Activated CD4-positive, CD25-positive, alpha-beta regulatory T cell treated with anti-CD3 and anti-CD28 coated beads, Interleukin-2, amount 50 U/mL, for 16 hours (primary cell): Measurements from ENCODE around the gene TRABD2A.
"Not testable (repeated sequence)": the region's sequence is repeated elsewhere in the genome, so short reads cannot be mapped to it uniquely, and the experiment has no call there.

ENCODE experiments used
- DNase-seq: peaks from one replicate; pipeline ENCODE4 v3.0.0-alpha.2; 2020; ENCODE audit warnings: low read depth, low spot score

Gene TRABD2A

DNA sequence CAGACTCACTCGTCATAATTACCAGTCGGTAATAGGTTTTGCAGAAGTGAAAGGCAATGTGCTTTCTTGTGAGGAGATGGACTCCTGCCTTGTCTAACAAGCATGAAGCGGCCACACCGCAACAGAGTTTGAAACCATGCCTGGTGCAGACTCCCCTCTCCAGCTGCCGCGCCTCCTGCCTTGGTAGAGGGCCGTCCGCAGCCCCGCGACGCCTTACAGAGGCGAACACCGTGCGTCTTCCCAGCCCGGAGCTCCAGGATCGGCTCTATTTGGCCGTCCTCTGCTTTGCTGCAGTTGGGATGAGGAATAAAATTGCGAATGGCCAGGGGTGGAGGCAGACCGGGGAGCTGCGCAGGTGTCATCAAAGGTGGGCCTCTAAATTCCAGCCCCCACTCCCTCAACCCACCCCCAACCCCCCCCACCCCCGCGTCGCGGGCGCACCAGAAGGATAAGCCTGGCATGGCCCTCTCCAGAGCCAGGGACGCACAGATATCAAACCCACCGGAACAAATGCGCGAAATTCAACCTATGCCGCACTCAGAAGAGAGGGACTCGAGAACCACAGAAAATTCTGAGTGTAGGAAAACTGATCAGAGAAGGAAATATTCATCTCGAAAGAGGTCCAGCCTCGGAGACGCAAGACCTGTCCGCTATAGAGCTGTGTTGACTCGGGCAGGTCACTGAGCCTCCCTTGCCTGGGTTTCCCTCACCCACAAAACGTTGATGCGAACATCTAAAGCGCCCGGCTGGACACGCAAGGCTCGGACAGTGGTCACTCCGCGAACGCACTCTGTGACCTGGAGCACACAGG, 1.1 kb downstream of the TRABD2A start:
- no peak for DNase-seq

GRCh38 chr2:84878896-84879583, 1.8 kb downstream of the TRABD2A start:
- no peak for DNase-seq

GRCh38 chr2:84878459-84878858, 2.4 kb downstream of the TRABD2A start:
- DNase-seq: no peak

DNA sequence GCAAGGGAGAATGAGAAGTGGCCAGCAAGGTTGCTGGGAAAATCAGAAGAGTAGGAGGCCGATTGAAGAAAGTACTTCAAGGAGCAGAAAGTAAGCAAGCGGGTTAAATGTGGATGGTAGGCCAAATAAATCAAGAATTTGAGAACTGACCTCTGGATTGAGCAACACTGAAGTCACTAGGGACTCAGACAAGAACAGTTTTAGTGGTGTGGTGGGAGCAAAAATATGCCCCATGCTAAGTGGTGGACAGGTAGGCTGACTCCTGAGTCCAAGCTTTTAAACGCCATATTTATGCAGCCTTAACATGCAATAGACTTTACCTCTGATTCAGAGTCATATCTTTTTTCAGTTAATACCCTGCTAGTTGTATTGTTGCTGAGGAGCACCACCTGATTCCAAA, 4.5 kb downstream of the TRABD2A start:
- no peak for DNase-seq

GRCh38 chr2:84875619-84876018, 5.3 kb downstream of the TRABD2A start:
- DNase-seq: not testable (repeated sequence)

- no peak for DNase-seq
Observed at GRCh38 chr2:84875213-84875560, 5.7 kb downstream of the TRABD2A start.

DNA sequence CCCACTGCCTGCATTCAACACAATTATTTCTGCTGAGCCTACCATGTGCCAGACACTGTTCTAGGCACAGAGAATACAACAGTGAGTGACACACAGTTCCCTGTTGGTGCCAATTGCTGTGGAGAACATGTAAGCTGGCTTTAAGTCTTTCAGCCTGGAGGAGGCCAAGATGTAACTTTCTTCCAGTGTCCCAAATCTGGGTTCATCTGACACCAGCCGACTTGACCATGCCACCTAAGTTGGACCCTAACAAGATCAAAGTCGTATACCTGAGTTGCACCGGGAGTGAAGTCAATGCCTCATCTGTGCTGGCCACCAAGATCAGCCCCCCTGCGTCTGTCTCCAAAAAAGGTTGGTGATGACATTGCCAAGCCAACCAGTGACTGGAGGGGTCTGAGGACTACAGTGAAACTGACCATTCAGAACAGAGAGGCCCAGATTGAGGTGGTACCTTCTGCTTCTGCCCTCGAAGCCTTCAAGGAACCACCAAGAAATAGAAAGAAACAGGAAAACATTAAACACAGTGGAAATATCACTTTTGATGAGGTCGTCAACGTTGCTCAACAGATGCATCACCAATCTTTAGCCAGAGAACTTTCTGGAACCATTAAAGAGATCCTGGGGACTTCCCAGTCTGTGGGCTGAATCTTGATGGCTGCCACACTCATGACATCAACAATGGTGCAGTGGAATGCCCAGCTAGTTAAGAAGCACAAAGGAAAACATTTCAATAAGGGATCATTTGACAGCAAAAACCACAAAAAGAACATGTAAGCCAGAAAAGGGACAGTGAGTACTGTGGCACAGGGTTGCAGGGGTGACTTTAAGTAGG, 6.3 kb downstream of the TRABD2A start:
- DNase-seq: no peak

GRCh38 chr2:84873350-84873749, 7.5 kb downstream of the TRABD2A start:
- DNase-seq: no peak

DNA sequence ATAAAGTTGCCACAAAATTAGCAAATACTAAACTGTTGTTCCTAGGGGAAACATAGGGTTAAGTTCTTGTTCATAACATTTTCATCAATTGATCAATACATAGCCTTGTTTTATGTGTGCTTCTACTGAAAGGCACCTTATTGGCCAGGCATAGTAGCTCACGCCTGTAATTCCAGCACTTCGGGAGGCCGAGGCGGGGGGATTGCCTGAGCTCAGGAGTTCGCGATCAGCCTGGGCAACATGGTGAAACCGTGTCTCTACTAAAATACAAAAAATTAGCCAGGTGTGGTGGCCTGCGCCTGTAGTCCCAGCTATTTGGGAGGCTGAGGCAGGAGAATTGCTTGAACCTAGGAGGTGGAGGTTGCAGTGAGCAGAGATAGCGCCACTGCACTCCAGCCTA, 8.2 kb downstream of the TRABD2A start:
- DNase-seq: not testable (repeated sequence)

- DNase-seq: no peak
Observed at GRCh38 chr2:84870306-84870705, 10.6 kb downstream of the TRABD2A start.

GRCh38 chr2:84868327-84868726, 12.6 kb downstream of the TRABD2A start:
- DNase-seq: not testable (repeated sequence)

DNA sequence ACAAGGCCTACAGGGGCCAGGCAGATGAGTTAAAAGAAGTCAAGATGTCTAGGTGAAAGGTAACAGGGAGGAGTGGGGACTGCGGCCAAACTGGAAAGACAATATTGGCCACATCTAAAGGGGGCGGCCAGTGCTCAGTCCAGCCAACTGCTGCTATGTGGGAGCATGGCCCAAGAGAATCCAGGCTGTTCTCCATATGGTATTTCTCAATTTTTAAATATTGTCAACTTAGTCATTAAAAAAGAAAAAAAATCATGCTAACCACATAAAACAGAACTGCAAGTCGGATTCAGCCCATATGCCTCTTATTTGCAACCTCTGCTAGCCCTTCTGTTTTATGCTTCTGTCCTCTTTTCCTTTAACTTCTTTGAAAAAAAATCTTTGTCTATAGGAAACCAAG, 14.8 kb downstream of the TRABD2A start:
- no peak for DNase-seq

GRCh38 chr2:84865181-84865783, 15.6 kb downstream of the TRABD2A start:
- DNase-seq: no peak

GRCh38 chr2:84862006-84862405, 18.9 kb downstream of the TRABD2A start:
- no peak for DNase-seq

DNA sequence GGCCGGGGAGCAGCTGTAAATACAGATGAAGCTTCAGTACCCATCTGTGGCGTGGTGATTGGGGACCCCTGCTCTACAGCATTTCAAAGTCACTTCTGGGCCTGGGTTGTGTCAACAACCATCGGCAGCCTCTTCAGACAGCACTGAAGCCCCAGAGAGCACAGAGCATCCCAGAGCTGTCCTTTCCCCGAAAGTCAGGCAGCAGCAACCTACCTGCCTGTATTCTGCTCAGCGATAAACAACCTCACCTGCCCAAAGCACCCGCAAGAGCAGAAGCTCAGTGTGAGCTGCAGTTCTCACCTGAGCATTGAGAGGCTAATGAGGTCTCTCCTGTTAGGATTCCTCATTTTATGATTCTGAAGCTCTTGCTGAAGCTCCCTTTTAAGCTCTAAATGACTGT, 19.3 kb downstream of the TRABD2A start:
- no peak for DNase-seq

GRCh38 chr2:84858937-84859336, 21.9 kb downstream of the TRABD2A start:
- DNase-seq: no peak

GRCh38 chr2:84858123-84858522, 22.8 kb downstream of the TRABD2A start:
- DNase-seq: no peak

GRCh38 chr2:84857566-84857965, 23.3 kb downstream of the TRABD2A start:
- no peak for DNase-seq

DNA sequence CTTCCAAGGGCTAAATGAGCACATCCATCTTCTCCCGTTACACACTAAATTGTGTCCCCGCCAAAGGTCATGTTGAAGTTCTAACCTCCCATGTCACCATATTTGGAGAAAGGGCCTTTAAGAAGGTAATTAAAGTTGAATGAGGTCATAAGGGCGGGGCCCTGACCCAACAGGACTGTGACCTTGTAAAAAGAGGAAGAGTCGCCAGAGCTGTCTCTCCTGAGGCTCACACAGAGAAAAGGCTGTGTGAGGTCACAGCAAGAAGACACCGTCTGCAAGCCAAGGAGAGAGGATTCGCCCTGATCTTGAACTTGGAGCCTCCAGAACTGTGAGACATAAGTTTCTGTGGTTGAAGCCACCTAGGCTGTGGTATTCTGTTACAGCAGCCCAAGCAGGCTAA, 24.1 kb downstream of the TRABD2A start:
- no peak for DNase-seq

GRCh38 chr2:84855731-84856130, 25.2 kb downstream of the TRABD2A start:
- no peak for DNase-seq

GRCh38 chr2:84854850-84855249, 26.0 kb downstream of the TRABD2A start:
- no peak for DNase-seq

DNA sequence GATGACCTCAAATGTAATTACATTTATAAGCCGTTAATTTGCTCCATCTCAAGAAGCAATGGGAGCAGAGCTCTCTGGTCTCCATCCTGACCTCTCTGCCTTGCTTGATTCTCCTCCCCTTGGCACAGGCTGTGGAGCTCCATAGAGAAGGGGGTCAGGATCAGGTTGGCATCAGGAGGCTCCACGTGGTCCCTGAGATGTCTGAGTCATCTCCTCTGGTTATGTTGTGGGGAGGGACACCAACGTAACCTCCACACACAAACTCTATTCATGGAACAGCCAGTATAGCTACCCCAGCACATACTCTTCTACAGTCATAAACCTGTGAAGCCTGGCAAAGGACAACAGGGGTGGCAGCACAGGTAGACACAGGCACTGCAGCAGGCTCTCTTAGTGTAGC, 29.0 kb downstream of the TRABD2A start:
- DNase-seq: no peak
